Renal cortex interstitium (tissue), 11 donors: ENCODE results near the gene SOWAHD. TPM values are rescaled to one million over a fixed set of nuclear protein-coding genes. Genes with fewer than 3 reads are reported as not detected.
A peak's percentile ranks its signal among the peaks of the same experiment; 100 is the strongest.
"Not testable (repeated sequence)": the region's sequence is repeated elsewhere in the genome, so short reads cannot be mapped to it uniquely, and the experiment has no call there.

Experiments used
- DNase-seq, 11 donors: peaks; one replicate each; pipeline ENCODE4 v3.0.0-alpha.2; 2013; ENCODE audit warnings: low read depth in 9 of 11, low spot score in 4 of 11; ENCODE audit errors: extremely low read depth in 1 of 11
- polyA plus RNA-seq, 3 donors: library from polyadenylated mRNA; unstranded; fragments of 120-200 nt; gene quantifications; one replicate each; pipeline ENCODE4 v1.2.1, GENCODE V29; 2013; ENCODE audit not compliant: insufficient read length in 3 of 3

SOWAHD gene
- polyA plus RNA-seq, 3 donors: 0.45 to 0.82 (median 0.70) TPM

DNA sequence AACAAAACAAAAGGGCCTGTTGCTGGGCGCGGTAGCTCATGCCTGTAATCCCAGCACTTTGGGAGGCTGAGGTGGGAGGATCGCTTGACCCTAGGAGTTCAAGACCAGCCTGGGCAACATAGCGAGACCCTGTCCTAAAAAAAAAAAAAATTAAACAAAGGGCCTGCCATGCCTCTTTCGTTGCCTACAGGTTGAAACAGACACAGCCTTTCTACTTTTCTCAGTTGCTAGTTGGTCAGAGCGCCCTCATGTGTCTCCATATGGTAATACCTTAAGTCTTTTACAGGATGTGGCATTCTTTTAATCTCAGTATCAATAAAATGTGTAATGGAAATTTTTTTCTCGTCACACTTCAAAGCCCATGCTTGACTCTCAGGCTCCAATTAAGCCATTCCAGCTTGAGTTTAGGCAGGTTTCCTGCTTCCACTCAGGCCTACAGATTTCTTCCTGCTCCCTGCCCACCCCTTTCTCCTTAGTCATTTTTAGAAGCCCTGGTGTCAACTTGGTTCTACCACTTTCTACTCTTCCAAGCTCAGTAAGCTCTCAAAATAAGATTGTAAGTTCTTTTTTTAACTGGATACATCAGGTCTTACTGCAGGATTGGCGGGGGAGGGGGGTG is 4.6 kb upstream of the SOWAHD start:
- DNase-seq: no peak

DNA sequence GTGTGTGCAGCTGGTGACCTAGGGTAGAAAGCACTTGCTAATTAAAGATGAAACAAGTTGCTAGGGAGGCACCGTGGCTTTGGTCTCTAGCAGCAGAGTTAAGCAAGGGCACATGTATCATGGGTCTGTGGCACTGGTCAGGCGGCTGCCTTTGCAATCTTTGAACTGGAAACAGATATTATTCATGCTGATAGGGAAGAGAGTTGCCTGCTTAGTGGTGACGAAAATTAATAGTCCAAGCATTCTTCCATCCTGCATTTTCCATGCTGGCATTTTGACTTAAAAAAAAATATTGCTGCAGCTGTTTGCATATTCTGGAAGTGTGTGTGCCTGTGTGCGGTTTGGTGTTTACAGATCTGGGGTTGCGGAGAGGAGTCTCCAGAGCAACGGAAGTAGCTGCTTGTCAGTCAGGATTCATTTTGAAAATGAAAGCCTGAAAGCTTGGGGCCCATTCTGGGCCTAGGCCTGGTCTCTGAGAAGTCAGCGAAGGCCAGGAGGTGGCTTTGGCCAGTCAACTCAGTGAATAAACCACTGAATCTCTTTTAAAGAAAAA is 2.3 kb upstream of the SOWAHD start:
- no peak for DNase-seq

DNA sequence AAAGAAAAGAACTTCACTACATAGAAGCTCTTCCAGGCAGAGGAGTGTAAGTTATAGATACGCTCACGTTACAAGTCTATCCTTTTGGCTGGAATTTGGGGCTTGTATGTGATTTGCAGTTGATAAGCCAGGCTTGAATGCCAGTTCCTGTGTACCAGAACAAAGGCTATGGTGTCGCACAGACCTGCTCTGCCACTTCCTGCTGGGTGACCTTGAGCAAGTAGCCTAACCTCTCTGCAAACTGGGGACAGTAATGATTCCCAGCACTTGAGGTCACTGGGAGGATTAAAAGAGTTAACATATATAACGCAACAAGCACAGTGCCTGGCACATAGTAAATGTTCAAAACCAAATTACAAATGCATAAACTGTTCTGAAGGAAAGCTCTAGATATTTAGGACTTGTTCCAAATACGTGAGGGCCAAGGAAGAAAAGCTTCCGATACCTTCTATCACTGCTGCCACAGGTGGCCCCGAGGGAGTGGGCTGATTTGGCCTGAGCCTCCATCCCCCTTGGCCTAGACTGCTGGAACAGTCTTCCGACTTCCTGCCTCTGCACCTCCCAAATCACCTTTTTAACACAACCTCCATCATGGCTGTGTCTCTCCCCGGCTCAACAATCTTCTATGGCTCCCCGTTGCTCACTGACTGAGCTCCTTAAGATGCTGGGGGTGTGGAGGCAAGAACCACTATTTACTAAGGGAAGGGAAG is 1.3 kb upstream of the SOWAHD start:
- no peak for DNase-seq

DNA sequence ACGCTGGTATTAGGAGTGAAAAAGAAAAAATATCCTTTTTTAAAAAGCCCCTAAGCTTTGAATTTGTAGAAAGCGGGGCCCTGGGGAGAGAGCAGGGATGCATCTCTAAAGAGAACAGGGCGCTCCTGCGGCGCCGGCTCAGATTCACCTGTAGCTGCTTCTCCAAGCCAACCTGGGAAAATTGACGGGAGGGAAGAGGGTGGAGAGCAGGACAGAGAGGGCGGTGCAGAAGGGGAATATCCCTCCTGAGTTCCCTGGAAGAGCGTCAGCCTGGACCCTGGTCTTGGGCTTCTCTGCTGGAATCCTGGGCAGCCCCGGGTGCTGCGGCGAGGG is 776 bp upstream of the SOWAHD start:
- DNase-seq: no peak

DNA sequence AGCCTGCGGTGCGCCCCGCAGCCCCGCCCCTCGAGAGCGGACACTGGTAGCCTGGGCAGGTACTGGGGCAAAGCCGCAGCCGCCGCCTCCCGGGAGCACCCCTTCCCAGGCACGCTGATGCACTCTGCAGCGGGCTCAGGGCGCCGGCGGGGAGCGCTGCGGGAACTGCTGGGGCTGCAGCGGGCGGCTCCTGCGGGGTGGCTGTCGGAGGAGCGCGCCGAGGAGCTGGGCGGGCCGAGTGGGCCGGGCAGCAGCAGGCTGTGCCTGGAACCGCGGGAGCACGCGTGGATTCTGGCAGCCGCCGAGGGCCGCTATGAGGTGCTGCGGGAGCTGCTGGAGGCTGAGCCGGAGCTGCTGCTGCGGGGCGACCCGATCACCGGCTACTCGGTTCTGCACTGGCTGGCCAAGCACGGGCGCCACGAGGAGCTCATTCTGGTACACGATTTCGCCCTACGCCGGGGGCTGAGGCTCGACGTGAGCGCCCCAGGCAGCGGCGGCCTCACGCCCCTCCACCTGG is 401 bp downstream of the SOWAHD start:
- no peak for DNase-seq

DNA sequence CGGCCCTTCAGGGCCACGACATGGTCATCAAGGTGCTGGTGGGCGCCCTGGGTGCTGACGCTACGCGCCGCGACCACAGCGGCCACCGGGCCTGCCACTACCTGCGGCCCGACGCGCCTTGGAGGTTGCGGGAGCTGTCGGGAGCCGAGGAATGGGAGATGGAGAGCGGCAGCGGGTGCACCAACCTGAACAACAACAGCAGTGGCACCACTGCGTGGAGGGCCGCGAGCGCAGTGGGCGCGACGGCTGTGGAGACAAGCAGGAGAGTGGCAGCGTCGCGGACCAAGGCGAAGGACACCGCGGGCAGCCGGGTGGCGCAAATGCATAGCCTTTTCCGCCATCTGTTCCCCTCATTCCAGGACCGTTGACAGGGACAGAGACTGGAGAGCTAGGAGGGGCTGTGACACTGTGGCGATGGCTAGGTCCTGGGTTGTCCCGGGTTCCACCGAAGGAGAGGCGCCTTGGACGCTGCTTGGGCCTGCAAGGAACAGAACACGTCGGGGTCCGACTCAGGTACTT is 919 bp downstream of the SOWAHD start:
- no peak for DNase-seq

DNA sequence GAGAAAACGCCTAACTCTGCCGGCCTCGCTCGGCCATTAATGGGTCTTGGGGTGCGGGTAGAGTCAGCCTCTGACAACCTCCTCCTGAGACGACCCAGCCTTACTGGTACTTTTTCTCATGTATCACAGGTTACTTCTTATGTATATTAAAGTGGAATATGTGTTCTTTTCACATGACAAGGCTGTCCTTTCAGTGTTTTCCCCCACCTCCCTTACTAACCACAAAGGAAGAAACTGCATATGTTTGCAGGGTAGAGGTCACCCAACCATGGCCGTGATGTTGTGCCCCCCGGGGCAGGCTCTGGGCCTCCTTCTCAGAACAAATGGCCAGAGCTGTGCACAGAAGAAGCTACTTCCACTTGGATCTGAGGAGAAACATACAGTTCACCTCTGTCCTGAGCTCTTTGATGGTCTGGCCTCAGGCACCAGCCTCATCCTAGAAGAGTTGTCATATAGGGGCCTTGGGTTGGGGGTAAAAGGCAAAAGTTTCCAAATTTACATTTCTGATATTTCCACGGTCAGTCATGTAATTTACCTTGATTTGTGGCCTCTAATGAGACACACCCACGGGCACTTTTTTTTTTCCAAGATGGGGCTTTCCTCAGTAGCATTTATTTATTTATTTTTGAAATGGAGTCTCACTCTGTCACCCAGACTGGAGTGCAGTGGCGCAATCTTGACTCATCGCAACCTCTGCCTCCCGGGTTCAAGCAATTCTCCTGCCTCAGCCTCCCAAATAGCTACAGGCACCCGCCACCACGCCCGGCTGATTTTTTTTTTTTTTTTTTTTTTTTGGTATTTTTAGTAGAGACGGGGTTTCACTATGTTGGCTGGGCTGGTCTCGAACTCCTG is 1.9 kb downstream of the SOWAHD start:
- DNase-seq: no peak

DNA sequence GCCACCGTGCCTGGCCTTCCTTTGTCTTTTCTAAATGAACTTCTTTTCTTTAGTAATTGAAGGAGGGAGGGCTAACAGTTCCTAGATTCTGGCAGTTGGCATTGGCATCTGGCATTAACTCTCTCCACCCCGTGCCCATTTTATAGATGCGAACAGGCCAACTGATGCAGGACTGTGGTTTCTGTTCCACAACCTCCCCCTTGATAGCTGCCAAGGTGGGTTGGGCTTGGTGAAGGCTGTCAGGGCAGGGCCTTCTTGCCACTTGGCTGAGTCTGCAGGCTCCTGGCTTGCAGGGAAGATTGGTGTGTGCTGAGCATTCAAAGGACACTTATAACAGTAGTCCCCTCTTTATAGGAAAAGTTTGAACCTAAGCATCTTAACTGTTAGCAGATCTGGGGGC is 4.3 kb downstream of the SOWAHD start:
- no peak for DNase-seq

DNA sequence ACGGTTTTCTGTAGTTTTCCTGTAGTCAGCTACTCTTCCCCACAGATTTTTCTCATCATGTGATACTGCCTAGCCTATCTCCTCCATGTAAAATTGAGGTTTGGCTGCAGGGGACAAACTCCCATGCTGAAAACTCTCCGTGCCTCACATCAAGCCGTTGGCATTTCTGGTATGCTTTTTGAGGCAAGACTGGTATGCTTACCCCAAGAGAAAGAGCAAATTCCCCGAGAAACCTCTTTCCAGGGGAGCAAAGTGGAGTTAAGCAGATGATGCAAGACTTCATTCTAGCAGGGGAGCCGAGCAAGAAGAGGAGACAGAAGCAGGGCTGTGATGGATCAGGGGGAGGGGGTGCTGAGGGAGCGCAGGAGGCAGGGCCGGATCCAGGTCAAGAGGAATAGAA is 4.8 kb downstream of the SOWAHD start:
- no peak for DNase-seq

DNA sequence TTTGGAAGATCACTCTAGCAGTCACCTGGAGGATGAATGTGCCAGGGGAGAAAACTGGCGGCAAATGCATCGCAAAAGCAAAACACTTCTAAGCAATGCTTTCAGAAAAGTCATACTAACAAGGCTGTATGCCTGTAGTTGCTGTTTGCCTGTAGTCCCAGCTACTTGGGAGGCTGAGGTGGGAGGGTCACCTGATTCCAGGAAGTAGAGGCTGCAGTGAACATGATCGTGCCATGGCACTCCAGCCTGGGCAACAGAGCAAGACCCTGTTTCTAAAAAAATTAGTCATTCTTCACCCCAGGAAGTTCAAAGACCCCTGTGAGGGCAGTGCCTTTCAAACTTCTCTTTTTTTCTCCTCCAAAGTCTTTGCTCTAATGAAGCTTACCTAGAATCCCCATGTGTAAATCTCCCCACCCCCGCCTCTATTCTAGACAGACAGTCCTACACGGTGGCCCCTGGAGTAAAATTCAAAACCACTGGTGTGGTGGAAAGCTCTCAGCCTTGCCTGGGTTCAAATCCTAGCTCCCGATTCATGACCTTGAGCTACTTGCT is 5.5 kb downstream of the SOWAHD start:
- no peak for DNase-seq

DNA sequence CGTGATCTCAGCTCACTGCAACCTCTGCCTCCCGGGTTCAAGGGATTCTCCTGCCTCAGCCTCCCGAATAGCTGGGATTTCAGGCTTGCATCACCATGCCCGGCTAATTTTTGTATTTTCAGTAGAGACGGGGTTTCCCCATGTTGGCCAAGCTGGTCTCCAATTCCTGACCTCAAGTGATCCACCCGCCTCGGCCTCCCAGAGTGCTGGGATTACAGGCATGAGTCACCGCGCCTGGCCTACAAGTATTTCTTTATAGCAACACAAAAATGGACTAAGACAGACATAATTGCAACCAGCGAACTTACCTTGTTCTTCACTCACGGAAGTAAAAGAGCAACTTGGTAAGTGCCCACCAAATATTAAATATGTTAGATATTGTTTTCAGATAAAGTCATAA is 10.0 kb downstream of the SOWAHD start:
- DNase-seq: not testable (repeated sequence)

DNA sequence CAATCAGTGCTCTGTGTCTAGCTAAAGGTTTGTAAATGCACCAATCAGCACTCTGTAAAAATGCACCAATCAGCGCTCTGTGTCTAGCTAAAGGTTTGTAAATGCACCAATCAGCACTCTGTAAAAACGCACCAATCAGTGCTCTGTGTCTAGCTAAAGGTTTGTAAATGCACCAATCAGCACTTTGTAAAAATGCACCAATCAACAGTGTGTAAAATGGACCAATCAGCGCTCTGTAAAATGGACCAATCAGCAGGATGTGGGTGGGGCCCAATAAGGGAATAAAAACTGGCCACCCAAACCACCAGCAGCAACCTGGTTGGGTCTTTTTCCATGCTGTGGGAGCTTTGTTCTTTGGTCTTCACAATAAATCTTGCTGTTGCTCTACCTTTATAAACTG is 11.0 kb downstream of the SOWAHD start:
- DNase-seq: not testable (repeated sequence)

DNA sequence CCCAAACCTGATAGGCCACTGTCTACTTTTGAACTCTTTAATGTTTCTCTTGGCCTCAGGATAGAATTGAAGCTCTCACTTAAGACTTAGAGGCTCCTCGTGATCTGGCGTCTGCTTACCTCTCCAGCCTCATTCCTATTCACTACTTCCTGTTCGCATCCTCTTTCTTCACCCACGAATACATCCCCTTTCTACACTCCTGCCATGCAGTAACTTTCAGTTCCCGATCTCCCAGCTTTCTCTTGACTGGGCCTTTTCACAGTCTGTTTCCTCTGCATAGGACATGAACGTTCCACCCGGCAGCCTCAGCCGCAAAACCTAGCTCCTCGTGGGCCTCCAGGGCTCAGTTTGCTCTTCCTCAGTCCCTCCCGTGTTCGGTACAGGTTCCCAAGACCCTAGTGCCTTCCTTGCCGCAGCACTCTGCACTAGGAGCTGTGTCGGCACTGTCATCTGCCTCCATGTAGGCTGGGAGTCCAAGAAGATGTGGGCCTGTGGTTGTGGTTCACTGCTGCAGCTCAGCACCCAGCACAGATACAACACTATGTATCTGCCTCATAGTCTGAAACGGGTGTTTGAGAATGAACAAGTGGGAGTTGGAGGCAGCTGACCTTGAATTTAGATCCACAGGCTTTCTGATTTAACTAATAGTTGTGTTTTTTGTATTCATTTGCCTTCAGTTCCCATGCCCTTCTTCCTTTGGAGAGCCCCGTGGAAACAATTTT is 17.3 kb downstream of the SOWAHD start:
- DNase-seq: no peak

DNA sequence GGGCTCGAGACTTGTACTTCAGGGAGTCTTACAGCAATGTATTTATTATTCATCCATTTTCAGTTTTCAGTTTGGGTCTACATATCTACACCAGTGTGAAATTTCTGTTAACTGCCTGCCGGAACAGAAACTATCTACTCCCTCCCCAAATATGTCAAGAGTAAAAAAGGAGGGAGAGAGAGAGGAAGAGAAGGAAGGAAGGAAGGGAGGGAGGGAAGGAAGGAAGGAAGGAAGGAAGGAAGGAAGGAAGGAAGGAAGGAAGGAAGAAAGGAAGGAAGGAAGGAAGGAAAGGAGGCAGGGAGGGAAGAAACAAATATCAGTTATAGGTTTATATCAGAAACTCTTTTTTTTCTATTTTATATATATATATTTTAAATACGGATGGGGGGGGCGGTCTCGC is 20.4 kb downstream of the SOWAHD start:
- no peak for DNase-seq

DNA sequence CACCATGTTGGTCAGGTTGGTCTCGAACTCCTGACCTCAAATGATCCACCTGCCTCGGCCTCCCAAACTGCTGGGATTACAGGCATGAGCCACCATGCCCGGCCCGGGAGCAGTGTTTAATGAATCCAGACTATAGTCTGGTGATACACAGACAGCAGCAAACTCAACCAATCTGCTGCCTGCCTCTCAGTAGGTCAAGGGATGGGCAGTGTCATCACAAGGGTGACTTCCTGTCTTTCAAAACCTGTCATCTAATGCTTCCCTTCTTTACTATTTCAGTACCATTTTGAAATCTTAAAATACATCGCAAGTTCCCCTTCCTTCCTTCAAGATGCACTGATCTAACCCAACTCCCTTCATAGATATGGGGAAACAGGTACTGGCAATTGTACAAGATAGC is 24.6 kb downstream of the SOWAHD start:
- no peak for DNase-seq

DNA sequence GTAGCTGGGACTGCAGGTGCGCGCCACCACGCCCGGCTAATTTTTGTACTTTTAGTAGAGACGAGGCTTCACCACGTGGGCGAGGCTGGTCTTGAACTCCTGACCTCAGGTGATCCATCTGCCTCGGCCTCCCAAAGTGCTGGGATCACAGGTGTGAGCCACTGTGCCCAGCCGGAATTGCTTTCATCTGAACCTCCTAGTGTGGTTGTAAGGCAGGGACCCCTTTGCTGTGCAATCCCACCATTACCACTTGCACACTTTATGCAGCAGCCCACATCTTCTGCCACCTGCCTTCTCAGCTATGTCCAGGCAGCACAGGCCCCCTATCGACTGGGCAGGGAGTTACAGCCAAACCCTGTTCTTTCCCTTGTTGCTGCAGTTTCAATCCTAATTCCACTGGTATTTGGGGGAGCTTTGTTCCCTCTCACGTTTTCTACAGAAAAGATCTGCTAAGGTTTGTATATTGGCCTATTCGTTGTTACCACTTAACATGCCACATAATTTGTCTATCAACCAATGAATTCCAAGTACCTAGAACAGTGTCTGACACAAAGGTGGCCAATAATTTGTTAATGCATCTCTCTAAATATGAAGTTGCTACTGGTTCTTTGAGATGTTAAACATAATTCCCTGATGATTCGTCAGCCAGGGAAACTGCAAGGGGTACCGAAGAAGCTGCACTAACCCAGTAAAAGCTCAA is 26.5 kb downstream of the SOWAHD start:
- DNase-seq: no peak

DNA sequence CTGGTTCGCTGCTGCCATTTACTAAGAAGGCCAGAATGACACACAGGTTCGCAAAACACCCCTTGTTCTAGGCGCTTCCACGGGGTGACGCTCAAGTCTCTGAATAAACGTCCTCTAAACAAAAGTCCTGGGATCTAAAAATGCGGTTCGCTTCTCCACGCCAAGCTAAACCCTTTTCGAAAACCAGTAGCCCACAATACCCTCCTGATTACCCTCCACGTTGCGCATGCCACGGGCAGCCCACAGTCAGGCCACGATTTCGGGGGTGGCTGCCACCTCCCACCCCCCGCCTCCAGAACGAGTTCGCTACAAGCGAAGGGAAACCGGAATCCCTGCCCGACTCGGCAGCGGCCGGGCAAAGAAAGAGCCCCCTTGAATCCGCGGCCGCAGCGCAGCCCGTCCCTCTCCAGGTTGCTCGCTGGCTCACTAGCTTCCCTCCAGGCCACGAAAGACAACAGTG is 32.6 kb downstream of the SOWAHD start:
- peak in 7 of 11 donors; percentile 12 to 26 (median 22) for DNase-seq
